GM23338 (cell line): ENCODE data around the gene PFKFB3. TPM values are rescaled to one million over a fixed set of nuclear protein-coding genes. Genes with fewer than 3 reads are reported as not detected.

Experiments used
- ATAC-seq: fragments of 200-7000 bp; cut with Tn5 transposase; 3 replicates; pipeline ENCODE4 v1.9.1; 2020
- DNase-seq: peaks from one replicate; pipeline ENCODE4 v3.0.0-alpha.2; 2015; ENCODE audit warnings: low spot score
- H2AFZ ChIP-seq: fragments of 200-600 bp; sonication (generic); 2 replicates; pipeline ENCODE4 v1.8.0; 2016; ENCODE audit warnings: antibody characterized with exemption, mild to moderate bottlenecking, moderate library complexity
- H3F3A ChIP-seq: fragments of 200-600 bp; sonication (generic); replicated peaks from 2 replicates; pipeline ENCODE4 v1.8.0; 2017; ENCODE audit warnings: antibody characterized with exemption, mixed run types, low read depth
- H3K27ac ChIP-seq: fragments of 200-600 bp; sonication (generic); 2 replicates; pipeline ENCODE4 v1.6.1; 2016; ENCODE audit warnings: low read depth
- H3K27me3 ChIP-seq: fragments of 200-600 bp; sonication (generic); 2 replicates; pipeline ENCODE4 v1.8.0; 2016; ENCODE audit warnings: mild to moderate bottlenecking, mixed run types, moderate library complexity; ENCODE audit not compliant: insufficient read depth
- H3K36me3 ChIP-seq: fragments of 200-600 bp; sonication (generic); 2 replicates; pipeline ENCODE4 v1.8.0; 2016; ENCODE audit warnings: mild to moderate bottlenecking; ENCODE audit not compliant: insufficient read depth
- H3K4me1 ChIP-seq: fragments of 200-600 bp; sonication (generic); 2 replicates; pipeline ENCODE4 v1.8.0; 2016; ENCODE audit warnings: mild to moderate bottlenecking, moderate library complexity; ENCODE audit not compliant: insufficient read depth
- H3K4me2 ChIP-seq: fragments of 200-600 bp; sonication (generic); 2 replicates; pipeline ENCODE4 v1.7.1; 2017; ENCODE audit warnings: mixed run types
- H3K4me3 ChIP-seq: fragments of 200-600 bp; sonication (generic); 2 replicates; pipeline ENCODE4 v1.6.1; 2016; ENCODE audit warnings: mixed run types
- H3K79me2 ChIP-seq: fragments of 200-600 bp; sonication (generic); replicated peaks from 2 replicates; pipeline ENCODE4 v1.8.0; 2017; ENCODE audit warnings: mild to moderate bottlenecking; ENCODE audit not compliant: insufficient read depth
- H3K9me2 ChIP-seq: fragments of 200-600 bp; sonication (generic); 2 replicates; pipeline ENCODE4 v1.8.0; 2017; ENCODE audit not compliant: insufficient read depth
- H4K20me1 ChIP-seq: fragments of 200-600 bp; sonication (generic); replicated peaks from 2 replicates; pipeline ENCODE4 v1.8.0; 2017; ENCODE audit warnings: mild to moderate bottlenecking; ENCODE audit not compliant: insufficient read depth
- H3K27ac Mint-ChIP-seq: 2 replicates; pipeline ENCODE4 v1.8.0; 2020; ENCODE audit warnings: inconsistent platforms, mild to moderate bottlenecking, moderate library complexity, mixed read lengths
- H3K27me3 Mint-ChIP-seq: 3 replicates; pipeline ENCODE4 v1.8.0; 2022; ENCODE audit warnings: low read depth, mild to moderate bottlenecking, moderate library complexity, mixed read lengths, inconsistent platforms; ENCODE audit not compliant: insufficient read depth, poor library complexity
- H3K36me3 Mint-ChIP-seq: 3 replicates; pipeline ENCODE4 v1.8.0; 2021; ENCODE audit warnings: low read depth, mild to moderate bottlenecking, inconsistent platforms, moderate library complexity, mixed read lengths
- H3K4me1 Mint-ChIP-seq: 3 replicates; pipeline ENCODE4 v1.8.0; 2020; ENCODE audit warnings: mild to moderate bottlenecking, inconsistent platforms, mixed read lengths
- H3K4me3 Mint-ChIP-seq: 3 replicates; pipeline ENCODE4 v1.8.0; 2021; ENCODE audit warnings: moderate library complexity, mild to moderate bottlenecking, inconsistent platforms, mixed read lengths
- H3K9me3 Mint-ChIP-seq: 3 replicates; pipeline ENCODE4 v1.8.0; 2020; ENCODE audit warnings: moderate library complexity, mild to moderate bottlenecking, inconsistent platforms, mixed read lengths
- CREB1 ChIP-seq: fragments of 250-450 bp; sonication (Bioruptor Pico); IDR thresholded peaks from 2 replicates; pipeline ENCODE4 v1.5.0; 2020; ENCODE audit warnings: low read depth, mild to moderate bottlenecking, moderate library complexity
- EZH2 ChIP-seq: fragments of 200-600 bp; sonication (generic); IDR thresholded peaks from one replicate; pipeline ENCODE4 v1.8.0; 2017; ENCODE audit warnings: antibody characterized with exemption, mild to moderate bottlenecking, low read depth; ENCODE audit not compliant: unreplicated experiment
- POLR2AphosphoS5 ChIP-seq: IDR thresholded peaks from 2 replicates; pipeline ENCODE4 v1.6.1; 2016; ENCODE audit warnings: antibody characterized with exemption, low read depth
- STAT1 ChIP-seq: IDR thresholded peaks from one replicate; pipeline ENCODE4 v1.6.1; 2016; ENCODE audit warnings: antibody characterized with exemption; ENCODE audit not compliant: unreplicated experiment
- polyA plus RNA-seq: library from polyadenylated mRNA; unstranded; fragments of >200 nt; fragmentation: Nextera tagmentation; extraction: Ambion mirVana; gene quantifications from 2 replicates; pipeline ENCODE4 v1.2.1, GENCODE V29; 2016
- total RNA-seq: library from RNA; depleted of rRNA; stranded (reverse); fragments of >200 nt; shearing (Covaris generic); gene quantifications from 2 replicates; pipeline ENCODE4 v1.2.3, GENCODE V29; 2014
- TF ChIP-seq, protein P1 (sequence below): fragments of 250-450 bp; sonication (Bioruptor Pico); IDR thresholded peaks from 2 replicates; pipeline ENCODE4 v1.5.0; 2020; ENCODE audit warnings: mild to moderate bottlenecking, moderate library complexity

Gene PFKFB3
- total and polyA plus RNA-seq, 2 experiments from 2014 or later: 9.5 to 26.8 TPM

- Histone ChIP-seq H3K27me3 (no peaks in the 10 kb centered on the region), H3K36me3 (peaks cover 32% of the 10 kb centered on the region; the same call in 1 of the 2 replicates), H3F3A (no peaks in the 10 kb centered on the region), H3K4me1 (no peaks in the 10 kb centered on the region), H2AFZ (no peak overlapping the region), H3K79me2 (no peaks in the 10 kb centered on the region), H3K27ac (no peak overlapping the region), H3K4me3 (no peak overlapping the region), H4K20me1 (0 out of 2 replicates have a peak, but pooled peaks cover 3% of the 10 kb centered on the region), H3K9me2 (no peaks in the 10 kb centered on the region), H3K4me2 (no peak overlapping the region)
- no peaks in the 10 kb centered on the region for H3K4me1 Mint-ChIP-seq
- peaks cover 7% of the 10 kb centered on the region for H3K27me3 Mint-ChIP-seq
- peaks cover 75% of the 10 kb centered on the region for H3K36me3 Mint-ChIP-seq
- ATAC-seq: no peak
- no peak overlapping the region for H3K27ac Mint-ChIP-seq
- H3K4me3 Mint-ChIP-seq: no peak overlapping the region
- no peaks in the 10 kb centered on the region for H3K9me3 Mint-ChIP-seq
- DNase-seq: no peak
- no peak for TF ChIP-seq CREB1 (CRISPR knock-in tag)
- no peak for TF ChIP-seq EZH2
- TF ChIP-seq POLR2AphosphoS5: no peak
- no peak for TF ChIP-seq STAT1
- TF ChIP-seq, protein P1, sequence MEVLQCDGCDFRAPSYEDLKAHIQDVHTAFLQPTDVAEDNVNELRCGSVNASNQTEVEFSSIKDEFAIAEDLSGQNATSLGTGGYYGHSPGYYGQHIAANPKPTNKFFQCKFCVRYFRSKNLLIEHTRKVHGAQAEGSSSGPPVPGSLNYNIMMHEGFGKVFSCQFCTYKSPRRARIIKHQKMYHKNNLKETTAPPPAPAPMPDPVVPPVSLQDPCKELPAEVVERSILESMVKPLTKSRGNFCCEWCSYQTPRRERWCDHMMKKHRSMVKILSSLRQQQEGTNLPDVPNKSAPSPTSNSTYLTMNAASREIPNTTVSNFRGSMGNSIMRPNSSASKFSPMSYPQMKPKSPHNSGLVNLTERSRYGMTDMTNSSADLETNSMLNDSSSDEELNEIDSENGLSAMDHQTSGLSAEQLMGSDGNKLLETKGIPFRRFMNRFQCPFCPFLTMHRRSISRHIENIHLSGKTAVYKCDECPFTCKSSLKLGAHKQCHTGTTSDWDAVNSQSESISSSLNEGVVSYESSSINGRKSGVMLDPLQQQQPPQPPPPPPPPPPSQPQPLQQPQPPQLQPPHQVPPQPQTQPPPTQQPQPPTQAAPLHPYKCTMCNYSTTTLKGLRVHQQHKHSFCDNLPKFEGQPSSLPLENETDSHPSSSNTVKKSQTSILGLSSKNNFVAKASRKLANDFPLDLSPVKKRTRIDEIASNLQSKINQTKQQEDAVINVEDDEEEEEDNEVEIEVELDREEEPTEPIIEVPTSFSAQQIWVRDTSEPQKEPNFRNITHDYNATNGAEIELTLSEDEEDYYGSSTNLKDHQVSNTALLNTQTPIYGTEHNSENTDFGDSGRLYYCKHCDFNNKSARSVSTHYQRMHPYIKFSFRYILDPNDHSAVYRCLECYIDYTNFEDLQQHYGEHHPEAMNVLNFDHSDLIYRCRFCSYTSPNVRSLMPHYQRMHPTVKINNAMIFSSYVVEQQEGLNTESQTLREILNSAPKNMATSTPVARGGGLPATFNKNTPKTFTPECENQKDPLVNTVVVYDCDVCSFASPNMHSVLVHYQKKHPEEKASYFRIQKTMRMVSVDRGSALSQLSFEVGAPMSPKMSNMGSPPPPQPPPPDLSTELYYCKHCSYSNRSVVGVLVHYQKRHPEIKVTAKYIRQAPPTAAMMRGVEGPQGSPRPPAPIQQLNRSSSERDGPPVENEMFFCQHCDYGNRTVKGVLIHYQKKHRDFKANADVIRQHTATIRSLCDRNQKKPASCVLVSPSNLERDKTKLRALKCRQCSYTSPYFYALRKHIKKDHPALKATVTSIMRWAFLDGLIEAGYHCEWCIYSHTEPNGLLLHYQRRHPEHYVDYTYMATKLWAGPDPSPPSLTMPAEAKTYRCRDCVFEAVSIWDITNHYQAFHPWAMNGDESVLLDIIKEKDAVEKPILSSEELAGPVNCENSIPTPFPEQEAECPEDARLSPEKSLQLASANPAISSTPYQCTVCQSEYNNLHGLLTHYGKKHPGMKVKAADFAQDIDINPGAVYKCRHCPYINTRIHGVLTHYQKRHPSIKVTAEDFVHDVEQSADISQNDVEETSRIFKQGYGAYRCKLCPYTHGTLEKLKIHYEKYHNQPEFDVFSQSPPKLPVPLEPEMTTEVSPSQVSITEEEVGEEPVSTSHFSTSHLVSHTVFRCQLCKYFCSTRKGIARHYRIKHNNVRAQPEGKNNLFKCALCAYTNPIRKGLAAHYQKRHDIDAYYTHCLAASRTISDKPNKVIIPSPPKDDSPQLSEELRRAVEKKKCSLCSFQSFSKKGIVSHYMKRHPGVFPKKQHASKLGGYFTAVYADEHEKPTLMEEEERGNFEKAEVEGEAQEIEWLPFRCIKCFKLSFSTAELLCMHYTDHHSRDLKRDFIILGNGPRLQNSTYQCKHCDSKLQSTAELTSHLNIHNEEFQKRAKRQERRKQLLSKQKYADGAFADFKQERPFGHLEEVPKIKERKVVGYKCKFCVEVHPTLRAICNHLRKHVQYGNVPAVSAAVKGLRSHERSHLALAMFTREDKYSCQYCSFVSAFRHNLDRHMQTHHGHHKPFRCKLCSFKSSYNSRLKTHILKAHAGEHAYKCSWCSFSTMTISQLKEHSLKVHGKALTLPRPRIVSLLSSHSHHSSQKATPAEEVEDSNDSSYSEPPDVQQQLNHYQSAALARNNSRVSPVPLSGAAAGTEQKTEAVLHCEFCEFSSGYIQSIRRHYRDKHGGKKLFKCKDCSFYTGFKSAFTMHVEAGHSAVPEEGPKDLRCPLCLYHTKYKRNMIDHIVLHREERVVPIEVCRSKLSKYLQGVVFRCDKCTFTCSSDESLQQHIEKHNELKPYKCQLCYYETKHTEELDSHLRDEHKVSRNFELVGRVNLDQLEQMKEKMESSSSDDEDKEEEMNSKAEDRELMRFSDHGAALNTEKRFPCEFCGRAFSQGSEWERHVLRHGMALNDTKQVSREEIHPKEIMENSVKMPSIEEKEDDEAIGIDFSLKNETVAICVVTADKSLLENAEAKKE: no peak
These were observed 17.9 kb downstream of the PFKFB3 start for GRCh38 chr10:6220418-6221191.
